ENCODE data around the gene SGSH.
"Not testable (repeated sequence)": the region's sequence is repeated elsewhere in the genome, so short reads cannot be mapped to it uniquely, and the experiment has no call there.

SGSH gene

DNA sequence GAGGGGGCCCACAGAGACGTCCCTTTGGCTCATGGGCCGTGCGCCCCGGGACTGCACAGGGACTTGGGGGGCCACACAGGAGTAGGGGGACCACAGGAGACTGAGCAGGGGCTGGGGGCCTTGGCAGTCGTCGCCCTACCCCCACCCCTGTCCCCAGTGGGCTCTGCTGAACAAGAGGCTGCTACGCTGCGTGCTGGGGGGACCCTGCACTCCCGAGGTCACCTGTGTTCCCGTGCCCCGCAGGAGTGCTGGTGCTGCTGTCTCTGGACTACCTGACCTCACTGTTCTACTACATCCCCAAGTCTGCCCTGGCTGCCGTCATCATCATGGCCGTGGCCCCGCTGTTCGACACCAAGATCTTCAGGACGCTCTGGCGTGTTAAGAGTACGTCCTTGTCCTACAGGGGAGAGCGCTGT is 26.1 kb upstream of the SGSH start:
- DNase-seq (ENCODE audit: low spot score in 2 of 2): no peak
- Mint-ChIP-seq H3K9me3 (no peaks in the 10 kb centered on the region), H3K27ac (no peak overlapping the region), H3K27me3 (no peaks in the 10 kb centered on the region), H3K4me3 (no peak overlapping the region), H3K36me3 (no peaks in the 10 kb centered on the region), H3K4me1 (no peaks in the 10 kb centered on the region)
- ATAC-seq (ENCODE audit: low read depth): no peak

DNA sequence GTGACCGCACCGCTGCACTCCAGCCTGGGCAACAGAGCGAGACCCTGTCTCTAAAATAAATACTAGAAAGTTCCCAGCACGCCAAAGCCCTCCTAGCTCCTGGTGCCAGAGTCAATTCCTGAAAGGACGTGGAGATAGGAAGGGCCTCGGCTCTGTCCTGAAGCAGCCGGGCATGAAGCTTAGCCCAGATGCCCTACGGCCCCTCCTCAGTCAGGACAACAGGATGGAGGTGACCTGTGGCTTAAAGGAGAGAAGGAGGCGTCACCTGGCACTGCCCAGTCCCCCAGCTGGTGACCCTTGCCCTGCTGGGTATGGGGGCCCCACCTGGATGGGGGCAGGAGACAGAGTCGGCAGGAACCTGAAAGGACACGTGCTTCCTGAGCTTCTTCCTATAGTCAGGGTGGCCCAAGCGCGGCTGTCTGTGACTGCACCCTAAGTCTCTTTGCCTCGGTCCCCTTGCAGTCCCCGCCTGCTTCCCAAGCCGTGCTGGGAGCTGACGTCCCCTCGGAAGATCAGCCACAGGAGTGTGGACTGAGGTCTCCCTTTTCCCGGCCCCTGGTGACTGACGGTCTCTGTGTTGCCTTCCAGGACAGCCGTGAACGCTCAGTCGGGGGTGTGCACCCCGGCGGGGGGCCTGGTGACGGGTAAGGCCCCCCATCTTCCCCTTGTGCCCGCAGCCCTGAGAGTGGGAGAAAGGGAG is 25.6 kb upstream of the SGSH start:
- no peak overlapping the region for H3K27ac Mint-ChIP-seq
- ATAC-seq (ENCODE audit: low read depth) (no peak), DNase-seq (ENCODE audit: low spot score in 2 of 2) (no peak)
- H3K4me1 Mint-ChIP-seq: no peaks in the 10 kb centered on the region
- H3K27me3 Mint-ChIP-seq: no peaks in the 10 kb centered on the region
- H3K36me3 Mint-ChIP-seq: no peaks in the 10 kb centered on the region
- no peaks in the 10 kb centered on the region for H3K9me3 Mint-ChIP-seq
- H3K4me3 Mint-ChIP-seq: no peak overlapping the region

DNA sequence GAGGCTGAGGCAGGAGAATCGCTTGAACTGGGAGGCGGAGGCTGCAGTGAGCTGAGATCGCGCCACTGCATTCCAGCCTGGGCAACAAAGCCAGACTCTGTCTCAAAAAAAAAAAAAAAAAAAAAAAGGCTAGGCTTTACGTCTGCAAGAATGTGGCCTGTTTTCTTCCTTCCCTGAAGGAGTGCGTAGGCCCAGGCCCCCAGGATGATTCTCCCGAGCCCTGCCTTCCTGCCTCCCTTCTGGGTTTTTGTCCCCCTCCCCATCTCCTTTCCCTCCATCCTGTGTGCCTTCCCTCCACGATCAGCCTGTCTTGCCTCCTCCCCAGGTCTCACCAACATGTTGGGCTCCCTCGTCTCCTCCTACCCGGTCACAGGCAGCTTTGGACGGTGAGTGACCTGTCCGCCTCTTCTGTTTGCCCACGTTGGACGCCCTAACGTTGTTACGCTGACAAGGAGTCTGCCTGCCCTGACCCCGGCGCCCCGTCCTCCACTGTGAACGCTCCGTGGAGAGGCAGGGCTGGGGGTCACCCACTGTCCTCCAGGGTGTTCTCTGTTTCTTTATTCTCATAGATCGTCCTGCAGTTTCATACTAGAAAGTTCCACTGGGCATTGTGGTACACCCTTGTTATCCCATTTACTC is 24.9 kb upstream of the SGSH start:
- DNase-seq (ENCODE audit: low spot score in 2 of 2) (no peak), ATAC-seq (ENCODE audit: low read depth) (no peak)
- Mint-ChIP-seq H3K27ac (no peak overlapping the region), H3K4me3 (no peak overlapping the region), H3K4me1 (no peaks in the 10 kb centered on the region), H3K9me3 (no peaks in the 10 kb centered on the region), H3K36me3 (no peaks in the 10 kb centered on the region), H3K27me3 (no peaks in the 10 kb centered on the region)

DNA sequence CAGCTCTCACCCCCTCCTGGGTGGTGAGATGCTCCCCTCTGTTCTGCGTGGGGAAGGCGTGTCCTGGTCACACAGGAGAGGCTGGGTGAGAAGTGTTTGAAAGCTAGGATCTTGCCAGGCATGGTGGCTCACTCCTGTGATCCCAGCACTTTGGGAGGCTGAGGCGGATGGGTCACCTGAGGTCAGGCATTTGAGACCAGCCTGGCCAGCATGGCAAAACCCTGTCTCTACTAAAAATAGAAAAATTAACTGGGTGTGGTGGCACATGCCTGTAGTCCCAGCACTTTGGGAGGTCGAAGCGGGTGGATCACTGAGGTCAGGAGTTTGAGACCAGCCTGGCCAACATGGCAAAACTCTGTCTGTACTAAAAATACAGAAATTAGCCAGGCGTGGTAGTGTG is 24.3 kb upstream of the SGSH start:
- H3K27ac Mint-ChIP-seq; H3K27me3 Mint-ChIP-seq; DNase-seq (ENCODE audit: low spot score in 2 of 2); H3K36me3 Mint-ChIP-seq; ATAC-seq (ENCODE audit: low read depth); H3K4me3 Mint-ChIP-seq; H3K9me3 Mint-ChIP-seq; H3K4me1 Mint-ChIP-seq: not testable (repeated sequence)

DNA sequence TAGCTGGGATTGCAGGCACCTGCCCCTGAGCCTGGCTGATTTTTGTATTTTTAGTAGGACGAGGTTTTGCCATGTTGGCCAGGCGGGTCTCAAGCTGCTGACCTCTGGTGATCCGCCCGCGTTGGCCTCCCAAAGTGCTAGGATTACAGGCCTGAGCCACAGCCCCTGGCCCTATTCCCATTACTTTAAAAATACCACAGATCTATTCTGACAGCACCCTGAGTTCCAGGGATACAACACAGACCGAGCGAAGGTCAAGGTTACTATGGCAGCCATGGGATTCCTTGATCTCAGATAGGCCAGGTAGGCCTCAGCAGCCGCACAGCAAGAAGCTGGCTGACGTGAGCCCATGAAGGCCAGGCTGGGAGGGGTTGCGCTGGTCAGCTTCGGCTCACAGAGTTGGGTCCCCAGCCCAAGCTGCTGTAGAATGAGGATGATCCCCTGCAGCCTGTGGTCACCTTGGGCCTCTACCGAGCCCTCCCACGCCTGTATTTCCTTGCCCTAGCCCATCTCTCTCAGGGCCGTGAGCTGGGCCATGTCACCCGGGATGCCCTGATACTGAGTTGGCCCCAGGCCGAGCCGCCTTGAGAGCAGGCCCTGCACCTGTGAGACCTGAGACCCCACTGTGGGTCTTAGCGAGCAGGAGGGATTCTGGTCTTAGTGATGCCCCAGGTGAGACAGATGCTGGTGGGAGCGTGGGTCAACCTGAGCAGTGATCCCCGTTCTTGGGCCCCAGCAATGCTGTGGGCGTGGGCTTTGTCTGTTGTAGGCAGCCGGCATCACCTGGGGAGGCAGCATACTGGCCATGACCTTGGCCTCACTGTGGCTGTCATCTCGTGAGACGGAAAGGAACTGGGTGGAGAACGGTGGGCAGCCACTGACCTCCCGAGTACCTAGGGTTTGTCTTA is 23.6 kb upstream of the SGSH start:
- Mint-ChIP-seq H3K27me3 (no peaks in the 10 kb centered on the region), H3K36me3 (no peaks in the 10 kb centered on the region), H3K4me3 (no peak overlapping the region), H3K27ac (no peak overlapping the region), H3K9me3 (no peaks in the 10 kb centered on the region), H3K4me1 (no peaks in the 10 kb centered on the region)
- DNase-seq (ENCODE audit: low spot score in 2 of 2): no peak
- no peak for ATAC-seq (ENCODE audit: low read depth)

DNA sequence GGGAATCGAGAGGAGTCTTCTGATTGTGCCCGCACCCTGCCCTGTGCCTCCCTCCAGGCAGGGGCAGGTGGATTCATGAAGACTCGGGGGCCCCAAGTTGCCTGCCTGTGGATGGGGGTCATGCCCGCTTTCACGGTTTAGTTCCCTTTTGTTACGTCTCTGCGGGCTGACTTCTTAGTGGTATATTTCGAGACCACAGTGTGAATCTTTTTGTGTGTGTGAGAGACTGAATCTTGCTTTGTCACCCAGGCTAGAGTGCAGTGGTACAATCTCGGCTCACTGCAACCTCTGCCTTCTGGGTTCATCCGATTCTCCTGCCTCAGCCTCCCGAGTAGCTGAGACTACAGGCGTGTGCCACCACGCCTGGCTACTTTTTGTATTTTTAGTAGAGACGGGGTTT is 22.4 kb upstream of the SGSH start:
- no peak overlapping the region for H3K27ac Mint-ChIP-seq
- ATAC-seq (ENCODE audit: low read depth) (no peak), DNase-seq (ENCODE audit: low spot score in 2 of 2) (no peak)

DNA sequence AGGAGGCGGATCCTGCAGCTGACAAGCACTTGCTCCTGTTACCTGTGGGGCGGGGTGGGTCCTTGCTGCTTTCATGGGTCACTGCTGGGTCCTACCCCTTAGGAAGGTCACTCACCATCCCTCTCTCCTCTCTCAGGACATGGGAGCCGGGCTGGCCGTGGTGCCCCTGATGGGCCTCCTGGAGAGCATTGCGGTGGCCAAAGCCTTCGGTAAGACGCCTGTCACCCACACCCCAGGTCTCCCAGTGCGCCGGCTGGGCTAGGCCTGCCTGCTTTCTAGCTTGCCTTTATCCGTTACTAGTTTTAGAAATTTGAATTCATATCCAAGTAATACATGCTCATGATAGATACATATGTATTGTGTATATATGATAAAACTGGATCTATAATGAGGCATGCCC is 17.3 kb upstream of the SGSH start:
- Mint-ChIP-seq H3K36me3 (peaks cover 14% of the 10 kb centered on the region), H3K27ac (no peak overlapping the region), H3K9me3 (peaks cover 8% of the 10 kb centered on the region), H3K4me1 (no peaks in the 10 kb centered on the region), H3K27me3 (no peaks in the 10 kb centered on the region), H3K4me3 (no peak overlapping the region)
- ATAC-seq (ENCODE audit: low read depth) (no peak), DNase-seq (ENCODE audit: low spot score in 2 of 2) (no peak)

More for the DNA sequence above, 22.4 kb upstream of the SGSH start:
- Mint-ChIP-seq H3K36me3 (peaks cover 3% of the 10 kb centered on the region), H3K4me1 (no peaks in the 10 kb centered on the region), H3K4me3 (no peak overlapping the region), H3K9me3 (no peaks in the 10 kb centered on the region), H3K27me3 (no peaks in the 10 kb centered on the region)

DNA sequence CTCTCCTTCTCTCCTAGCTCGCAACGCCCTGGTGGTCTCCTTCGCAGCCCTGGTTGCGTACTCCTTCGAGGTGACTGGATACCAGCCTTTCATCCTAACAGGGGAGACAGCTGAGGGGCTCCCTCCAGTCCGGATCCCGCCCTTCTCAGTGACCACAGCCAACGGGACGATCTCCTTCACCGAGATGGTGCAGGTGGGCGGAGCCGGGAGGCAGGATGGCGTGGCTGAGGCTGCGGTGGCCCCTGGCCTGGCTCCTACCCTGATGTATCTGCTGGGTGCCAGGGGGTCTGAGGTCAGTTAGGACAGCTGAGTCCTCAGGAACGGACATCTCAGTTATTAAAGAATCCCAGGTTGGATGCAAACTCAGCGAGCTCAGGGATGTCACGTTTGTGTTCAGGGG is 16.8 kb upstream of the SGSH start:
- H3K36me3 Mint-ChIP-seq: peaks cover 15% of the 10 kb centered on the region
- no peak overlapping the region for H3K4me3 Mint-ChIP-seq
- H3K27ac Mint-ChIP-seq: no peak overlapping the region
- no peak for ATAC-seq (ENCODE audit: low read depth)
- no peaks in the 10 kb centered on the region for H3K27me3 Mint-ChIP-seq
- no peaks in the 10 kb centered on the region for H3K4me1 Mint-ChIP-seq
- no peak for DNase-seq (ENCODE audit: low spot score in 2 of 2)
- peaks cover 8% of the 10 kb centered on the region for H3K9me3 Mint-ChIP-seq

DNA sequence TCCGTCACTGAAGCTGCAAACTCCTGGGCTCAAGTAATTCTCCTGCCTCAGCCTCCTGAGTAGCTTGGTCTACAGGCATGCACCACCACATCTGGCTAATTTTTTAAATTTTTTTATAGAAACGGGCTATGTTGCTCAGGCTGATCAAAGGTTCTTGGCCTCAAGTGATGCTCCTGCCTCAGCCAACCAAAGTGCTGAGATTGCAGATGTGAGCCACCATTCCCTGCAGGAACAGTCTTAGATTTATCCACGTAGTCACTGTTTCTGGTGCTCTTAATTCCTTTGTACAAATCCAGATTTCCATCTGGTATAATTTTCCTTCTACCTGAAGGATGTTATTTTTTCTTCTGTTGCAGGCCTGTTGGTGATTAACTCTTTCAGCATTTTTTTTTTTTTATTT is 13.1 kb upstream of the SGSH start:
- ATAC-seq (ENCODE audit: low read depth) (no peak), DNase-seq (ENCODE audit: low spot score in 2 of 2) (no peak)
- Mint-ChIP-seq H3K36me3 (peaks cover 15% of the 10 kb centered on the region), H3K4me1 (no peaks in the 10 kb centered on the region), H3K4me3 (no peak overlapping the region), H3K27me3 (no peaks in the 10 kb centered on the region), H3K27ac (no peak overlapping the region), H3K9me3 (peaks cover 10% of the 10 kb centered on the region)

DNA sequence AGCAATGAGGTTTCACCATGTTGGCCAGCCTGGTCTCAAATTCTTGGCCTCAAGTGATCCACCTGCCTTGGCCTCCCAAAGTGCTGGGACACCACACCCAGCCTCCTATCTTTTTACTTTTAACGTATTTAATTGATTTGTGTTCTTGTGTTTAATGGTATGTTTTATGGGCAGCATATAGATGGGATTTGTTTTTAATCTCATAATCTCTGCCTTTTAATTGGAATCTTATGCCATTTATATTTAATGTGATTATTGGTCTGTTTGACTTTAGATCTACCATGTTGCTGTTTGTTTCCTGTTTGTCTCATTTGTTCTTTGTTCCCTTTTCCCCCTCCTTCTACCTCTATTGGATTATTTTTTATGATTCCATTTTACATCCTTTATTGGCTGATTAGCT is 12.3 kb upstream of the SGSH start:
- Mint-ChIP-seq H3K4me3 (no peak overlapping the region), H3K36me3 (peaks cover 15% of the 10 kb centered on the region)
- ATAC-seq (ENCODE audit: low read depth): no peak

DNA sequence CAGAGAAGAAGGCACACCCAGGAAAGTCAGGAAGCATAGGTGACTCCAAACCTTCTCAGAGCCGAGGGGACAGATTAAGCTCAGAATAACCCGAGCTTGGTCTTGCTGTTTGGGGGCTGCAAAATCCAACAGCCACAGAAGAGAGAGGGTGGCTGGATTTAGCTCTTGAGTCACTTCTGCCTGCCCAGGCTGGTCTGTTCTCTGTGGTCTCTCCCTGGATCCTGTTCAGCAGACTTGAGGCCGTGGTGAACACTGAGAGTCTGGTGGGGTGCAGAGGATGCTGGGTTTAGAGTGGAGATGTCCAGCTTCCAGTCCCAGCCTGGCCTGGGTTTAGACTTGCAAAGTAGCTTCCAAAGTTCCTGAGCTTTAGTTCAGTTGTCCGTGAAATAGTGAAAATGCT is 8.9 kb upstream of the SGSH start:
- Mint-ChIP-seq H3K27me3 (peaks cover 3% of the 10 kb centered on the region), H3K4me1 (peaks cover 3% of the 10 kb centered on the region), H3K27ac (no peak overlapping the region), H3K9me3 (peaks cover 8% of the 10 kb centered on the region), H3K4me3 (no peak overlapping the region), H3K36me3 (peaks cover 13% of the 10 kb centered on the region)
- DNase-seq (ENCODE audit: low spot score in 2 of 2) (no peak), ATAC-seq (ENCODE audit: low read depth) (no peak)

More for the DNA sequence above, 12.3 kb upstream of the SGSH start:
- no peak for DNase-seq (ENCODE audit: low spot score in 2 of 2)
- no peak overlapping the region for H3K27ac Mint-ChIP-seq
- no peaks in the 10 kb centered on the region for H3K4me1 Mint-ChIP-seq
- peaks cover 10% of the 10 kb centered on the region for H3K9me3 Mint-ChIP-seq
- no peaks in the 10 kb centered on the region for H3K27me3 Mint-ChIP-seq

DNA sequence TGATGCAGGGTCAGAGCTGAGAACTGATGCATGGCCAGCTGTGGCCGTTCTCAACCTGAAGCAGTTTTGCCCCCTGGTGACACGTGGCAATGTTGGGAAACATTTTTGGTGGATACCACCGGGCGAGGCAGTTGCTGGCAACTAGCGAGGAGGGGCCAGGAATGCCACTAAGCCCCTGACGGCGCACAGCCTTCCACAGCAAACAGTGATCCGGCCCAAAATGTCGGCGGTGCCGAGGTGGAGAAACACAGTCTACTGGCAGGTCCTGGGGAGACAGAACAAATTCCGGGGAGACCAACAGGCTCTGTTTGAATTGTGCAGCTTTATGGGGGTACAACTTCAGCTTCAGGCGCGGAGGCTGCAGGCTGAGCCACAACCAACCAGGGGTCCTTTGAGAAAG is 8.3 kb upstream of the SGSH start:
- peaks cover 11% of the 10 kb centered on the region for H3K36me3 Mint-ChIP-seq
- peaks cover 4% of the 10 kb centered on the region for H3K27me3 Mint-ChIP-seq
- peaks cover 8% of the 10 kb centered on the region for H3K9me3 Mint-ChIP-seq
- H3K27ac Mint-ChIP-seq: no peak overlapping the region
- ATAC-seq (ENCODE audit: low read depth) (no peak), DNase-seq (ENCODE audit: low spot score in 2 of 2) (no peak)
- H3K4me1 Mint-ChIP-seq: peaks cover 4% of the 10 kb centered on the region
- H3K4me3 Mint-ChIP-seq: no peak overlapping the region

DNA sequence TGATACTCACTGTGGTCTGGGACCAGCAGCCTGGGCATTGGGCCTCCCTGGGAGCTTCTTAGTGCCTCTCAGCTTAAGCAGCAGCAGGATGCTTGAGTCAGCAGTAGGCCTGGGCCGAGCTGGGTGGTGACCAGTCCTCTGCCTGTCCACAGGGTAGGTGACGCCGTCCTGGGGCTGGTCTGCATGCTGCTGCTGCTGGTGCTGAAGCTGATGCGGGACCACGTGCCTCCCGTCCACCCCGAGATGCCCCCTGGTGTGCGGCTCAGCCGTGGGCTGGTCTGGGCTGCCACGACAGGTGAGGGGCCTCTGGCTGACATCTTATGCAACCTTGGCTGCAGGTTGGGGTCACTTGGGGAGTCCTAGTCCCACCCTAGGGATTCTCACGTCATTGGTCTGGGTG is 7.5 kb upstream of the SGSH start:
- DNase-seq (ENCODE audit: low spot score in 2 of 2) (no peak), ATAC-seq (ENCODE audit: low read depth) (no peak)
- Mint-ChIP-seq H3K27ac (no peak overlapping the region), H3K4me1 (peaks cover 4% of the 10 kb centered on the region), H3K36me3 (peaks cover 10% of the 10 kb centered on the region), H3K9me3 (peaks cover 6% of the 10 kb centered on the region), H3K4me3 (no peak overlapping the region), H3K27me3 (peaks cover 4% of the 10 kb centered on the region)

DNA sequence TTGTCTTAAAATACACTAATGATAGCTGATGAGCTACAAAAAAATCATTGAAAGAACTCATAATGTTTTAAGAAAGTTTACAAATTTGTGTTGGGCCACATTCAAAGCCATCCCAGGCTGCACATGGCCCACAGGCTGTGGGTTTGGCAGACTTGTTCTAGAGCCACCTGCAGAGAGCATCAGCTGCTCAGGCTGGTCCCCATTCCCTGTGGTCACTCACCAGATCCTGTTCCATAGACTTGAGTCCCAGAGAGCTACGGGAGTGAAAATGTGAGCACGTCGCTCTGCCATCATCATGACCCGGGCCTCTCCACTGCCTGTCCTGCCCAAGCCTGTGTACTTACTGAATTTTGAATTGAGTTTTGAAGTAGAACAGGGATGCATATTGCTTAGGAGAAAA is 7.0 kb upstream of the SGSH start:
- Mint-ChIP-seq H3K36me3 (peaks cover 7% of the 10 kb centered on the region), H3K4me3 (no peak overlapping the region), H3K4me1 (peaks cover 4% of the 10 kb centered on the region), H3K9me3 (peaks cover 3% of the 10 kb centered on the region), H3K27me3 (peaks cover 4% of the 10 kb centered on the region), H3K27ac (no peak overlapping the region)
- ATAC-seq (ENCODE audit: low read depth) (no peak), DNase-seq (ENCODE audit: low spot score in 2 of 2) (no peak)

All from memory B cell (primary cell).